ENCODE measurements around the gene PPT1.

The PPT1 gene

GRCh38 chr1:40072142-40072541 lies 24.9 kb downstream of the PPT1 start (continued):
- TF ChIP-seq, protein P1, sequence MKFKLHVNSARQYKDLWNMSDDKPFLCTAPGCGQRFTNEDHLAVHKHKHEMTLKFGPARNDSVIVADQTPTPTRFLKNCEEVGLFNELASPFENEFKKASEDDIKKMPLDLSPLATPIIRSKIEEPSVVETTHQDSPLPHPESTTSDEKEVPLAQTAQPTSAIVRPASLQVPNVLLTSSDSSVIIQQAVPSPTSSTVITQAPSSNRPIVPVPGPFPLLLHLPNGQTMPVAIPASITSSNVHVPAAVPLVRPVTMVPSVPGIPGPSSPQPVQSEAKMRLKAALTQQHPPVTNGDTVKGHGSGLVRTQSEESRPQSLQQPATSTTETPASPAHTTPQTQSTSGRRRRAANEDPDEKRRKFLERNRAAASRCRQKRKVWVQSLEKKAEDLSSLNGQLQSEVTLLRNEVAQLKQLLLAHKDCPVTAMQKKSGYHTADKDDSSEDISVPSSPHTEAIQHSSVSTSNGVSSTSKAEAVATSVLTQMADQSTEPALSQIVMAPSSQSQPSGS (tag by site-specific recombination; IDR thresholded peaks at IDR 0.05; ENCODE audit: low read depth) = no peak
- TF ChIP-seq BCL6B (tag by site-specific recombination; IDR thresholded peaks at IDR 0.05) (no peak), ZNF350 (tag by site-specific recombination; IDR thresholded peaks at IDR 0.05) (no peak), SALL2 (tag by site-specific recombination; IDR thresholded peaks at IDR 0.05; ENCODE audit: borderline replicate concordance) (no peak)
- TF ChIP-seq, protein P2, sequence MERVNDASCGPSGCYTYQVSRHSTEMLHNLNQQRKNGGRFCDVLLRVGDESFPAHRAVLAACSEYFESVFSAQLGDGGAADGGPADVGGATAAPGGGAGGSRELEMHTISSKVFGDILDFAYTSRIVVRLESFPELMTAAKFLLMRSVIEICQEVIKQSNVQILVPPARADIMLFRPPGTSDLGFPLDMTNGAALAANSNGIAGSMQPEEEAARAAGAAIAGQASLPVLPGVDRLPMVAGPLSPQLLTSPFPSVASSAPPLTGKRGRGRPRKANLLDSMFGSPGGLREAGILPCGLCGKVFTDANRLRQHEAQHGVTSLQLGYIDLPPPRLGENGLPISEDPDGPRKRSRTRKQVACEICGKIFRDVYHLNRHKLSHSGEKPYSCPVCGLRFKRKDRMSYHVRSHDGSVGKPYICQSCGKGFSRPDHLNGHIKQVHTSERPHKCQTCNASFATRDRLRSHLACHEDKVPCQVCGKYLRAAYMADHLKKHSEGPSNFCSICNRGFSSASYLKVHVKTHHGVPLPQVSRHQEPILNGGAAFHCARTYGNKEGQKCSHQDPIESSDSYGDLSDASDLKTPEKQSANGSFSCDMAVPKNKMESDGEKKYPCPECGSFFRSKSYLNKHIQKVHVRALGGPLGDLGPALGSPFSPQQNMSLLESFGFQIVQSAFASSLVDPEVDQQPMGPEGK (tag by site-specific recombination; IDR thresholded peaks at IDR 0.05) = no peak

GRCh38 chr1:40067851-40068250 lies 29.2 kb downstream of the PPT1 start:
- Histone ChIP-seq H3K4me1 (ENCODE audit: control insufficient read depth, insufficient read depth, low read length) (no peaks in the 10 kb centered on the region), H3K36me3 (ENCODE audit: control insufficient read depth in 2 of 2, insufficient read depth in 1 of 2, low read length in 2 of 2) (peaks cover 64 to 99% of the 10 kb centered on the region in 2 experiments), H3K9me3 (ENCODE audit: control insufficient read depth, insufficient read depth, low read depth, low read length) (no peaks in the 10 kb centered on the region), H3K4me3 (ENCODE audit: low read depth, low read length) (no peak overlapping the region), H3K27ac (ENCODE audit: extremely low read depth, low read depth, low read length) (no peak overlapping the region)
- no peak for TF ChIP-seq ZFP37 (tag by site-specific recombination; IDR thresholded peaks at IDR 0.05)
- no peak for TF ChIP-seq ZFP41 (tag by site-specific recombination; IDR thresholded peaks at IDR 0.05; ENCODE audit: borderline replicate concordance)
- TF ChIP-seq, protein P3, sequence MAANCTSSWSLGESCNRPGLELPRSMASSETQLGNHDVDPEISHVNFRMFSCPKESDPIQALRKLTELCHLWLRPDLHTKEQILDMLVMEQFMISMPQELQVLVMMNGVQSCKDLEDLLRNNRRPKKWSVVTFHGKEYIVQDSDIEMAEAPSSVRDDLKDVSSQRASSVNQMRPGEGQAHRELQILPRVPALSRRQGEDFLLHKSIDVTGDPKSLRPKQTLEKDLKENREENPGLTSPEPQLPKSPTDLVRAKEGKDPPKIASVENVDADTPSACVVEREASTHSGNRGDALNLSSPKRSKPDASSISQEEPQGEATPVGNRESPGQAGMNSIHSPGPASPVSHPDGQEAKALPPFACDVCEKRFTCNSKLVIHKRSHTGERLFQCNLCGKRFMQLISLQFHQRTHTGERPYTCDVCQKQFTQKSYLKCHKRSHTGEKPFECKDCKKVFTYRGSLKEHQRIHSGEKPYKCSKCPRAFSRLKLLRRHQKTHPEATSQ (tag by site-specific recombination; IDR thresholded peaks at IDR 0.05) = no peak
- no peak for TF ChIP-seq ZNF707 (tag by site-specific recombination; IDR thresholded peaks at IDR 0.05)
- no peak for TF ChIP-seq ZNF23 (tag by site-specific recombination; IDR thresholded peaks at IDR 0.05; ENCODE audit: borderline replicate concordance)
- POLR2A ChIA-PET = no interaction called here
- CTCF ChIA-PET = interaction anchor here (0.9 kb wide), 1 partner anchor 148 kb away, joined by 3 read pairs; no protein-coding TSS in a partner anchor

DNA sequence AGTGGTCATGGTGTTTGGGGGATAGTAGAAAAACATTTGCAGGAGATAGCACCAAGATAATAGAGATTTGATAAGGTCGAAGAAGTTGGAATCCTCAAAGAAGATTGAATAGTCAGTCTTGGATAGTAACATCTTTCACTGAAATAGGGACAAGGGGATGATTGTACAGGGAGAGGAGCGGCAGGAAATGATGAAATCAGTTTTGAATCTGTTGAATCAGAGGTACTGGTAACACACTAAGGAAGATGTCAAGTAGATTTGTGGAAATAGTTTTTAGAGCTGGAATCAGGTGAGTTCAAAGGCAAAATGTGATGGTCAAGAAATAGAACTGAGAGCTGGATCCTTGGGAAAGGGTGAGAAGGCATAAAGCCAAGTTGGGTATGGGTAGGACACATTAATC lies 30.0 kb downstream of the PPT1 start:
- CTCF ChIA-PET = no interaction called here
- POLR2A ChIA-PET = no interaction called here
- Histone ChIP-seq H3K4me1 (ENCODE audit: control insufficient read depth, insufficient read depth, low read length) (no peaks in the 10 kb centered on the region), H3K27ac (ENCODE audit: extremely low read depth, low read depth, low read length) (no peak overlapping the region), H3K4me3 (ENCODE audit: low read depth, low read length) (no peak overlapping the region), H3K36me3 (ENCODE audit: control insufficient read depth in 2 of 2, insufficient read depth in 1 of 2, low read length in 2 of 2) (peaks cover 67 to 98% of the 10 kb centered on the region in 2 experiments), H3K9me3 (ENCODE audit: control insufficient read depth, insufficient read depth, low read depth, low read length) (no peaks in the 10 kb centered on the region)
- no peak for TF ChIP-seq KLF10 (tag by site-specific recombination; IDR thresholded peaks at IDR 0.05)
- no peak for TF ChIP-seq ZNF624 (tag by site-specific recombination; IDR thresholded peaks at IDR 0.05)
- no peak for TF ChIP-seq ZNF23 (tag by site-specific recombination; IDR thresholded peaks at IDR 0.05; ENCODE audit: borderline replicate concordance)
- TF ChIP-seq, protein P4, sequence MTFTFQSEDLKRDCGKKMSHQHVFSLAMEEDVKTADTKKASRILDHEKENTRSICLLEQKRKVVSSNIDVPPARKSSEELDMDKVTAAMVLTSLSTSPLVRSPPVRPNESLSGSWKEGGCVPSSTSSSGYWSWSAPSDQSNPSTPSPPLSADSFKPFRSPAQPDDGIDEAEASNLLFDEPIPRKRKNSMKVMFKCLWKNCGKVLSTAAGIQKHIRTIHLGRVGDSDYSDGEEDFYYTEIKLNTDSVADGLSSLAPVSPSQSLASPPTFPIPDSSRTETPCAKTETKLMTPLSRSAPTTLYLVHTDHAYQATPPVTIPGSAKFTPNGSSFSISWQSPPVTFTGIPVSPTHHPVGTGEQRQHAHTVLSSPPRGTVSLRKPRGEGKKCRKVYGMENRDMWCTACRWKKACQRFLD (tag by site-specific recombination; IDR thresholded peaks at IDR 0.05) = no peak
- no peak for TF ChIP-seq ZBTB8A (tag by site-specific recombination; IDR thresholded peaks at IDR 0.05)
- TF ChIP-seq, protein P5, sequence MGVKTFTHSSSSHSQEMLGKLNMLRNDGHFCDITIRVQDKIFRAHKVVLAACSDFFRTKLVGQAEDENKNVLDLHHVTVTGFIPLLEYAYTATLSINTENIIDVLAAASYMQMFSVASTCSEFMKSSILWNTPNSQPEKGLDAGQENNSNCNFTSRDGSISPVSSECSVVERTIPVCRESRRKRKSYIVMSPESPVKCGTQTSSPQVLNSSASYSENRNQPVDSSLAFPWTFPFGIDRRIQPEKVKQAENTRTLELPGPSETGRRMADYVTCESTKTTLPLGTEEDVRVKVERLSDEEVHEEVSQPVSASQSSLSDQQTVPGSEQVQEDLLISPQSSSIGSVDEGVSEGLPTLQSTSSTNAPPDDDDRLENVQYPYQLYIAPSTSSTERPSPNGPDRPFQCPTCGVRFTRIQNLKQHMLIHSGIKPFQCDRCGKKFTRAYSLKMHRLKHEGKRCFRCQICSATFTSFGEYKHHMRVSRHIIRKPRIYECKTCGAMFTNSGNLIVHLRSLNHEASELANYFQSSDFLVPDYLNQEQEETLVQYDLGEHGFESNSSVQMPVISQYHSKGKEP (tag by site-specific recombination; IDR thresholded peaks at IDR 0.05) = no peak
- TF ChIP-seq ZNF692 (tag by site-specific recombination; IDR thresholded peaks at IDR 0.05) = no peak
- TF ChIP-seq ZBTB17 (tag by site-specific recombination; IDR thresholded peaks at IDR 0.05) = no peak
- no peak for TF ChIP-seq ZBTB11 (tag by site-specific recombination; conservative IDR thresholded peaks at IDR 0.05; ENCODE audit: low read depth)
